ENCODE results near the gene ATP9A.

DNA sequence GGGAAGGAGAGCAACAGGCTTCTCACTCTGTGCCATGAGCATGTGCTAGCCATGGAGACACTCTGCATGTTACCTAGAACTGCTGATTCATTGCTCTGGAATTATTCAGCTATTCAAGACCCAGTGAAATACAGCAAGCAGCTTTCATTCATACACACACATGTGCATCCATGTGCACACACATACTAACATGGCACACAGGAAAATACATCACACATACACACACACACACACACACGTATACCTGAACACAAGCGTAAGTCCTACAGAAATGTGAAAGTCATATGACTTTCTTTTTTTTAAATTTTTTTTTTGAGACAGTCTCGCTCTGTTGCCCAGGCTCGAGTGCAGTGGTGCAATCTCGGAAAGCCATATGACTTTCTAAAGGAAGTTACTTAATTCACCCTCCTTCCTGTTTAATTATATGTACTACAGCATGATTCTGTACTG lies 117.5 kb downstream of the ATP9A start:
- TF ChIP-seq, protein P1, sequence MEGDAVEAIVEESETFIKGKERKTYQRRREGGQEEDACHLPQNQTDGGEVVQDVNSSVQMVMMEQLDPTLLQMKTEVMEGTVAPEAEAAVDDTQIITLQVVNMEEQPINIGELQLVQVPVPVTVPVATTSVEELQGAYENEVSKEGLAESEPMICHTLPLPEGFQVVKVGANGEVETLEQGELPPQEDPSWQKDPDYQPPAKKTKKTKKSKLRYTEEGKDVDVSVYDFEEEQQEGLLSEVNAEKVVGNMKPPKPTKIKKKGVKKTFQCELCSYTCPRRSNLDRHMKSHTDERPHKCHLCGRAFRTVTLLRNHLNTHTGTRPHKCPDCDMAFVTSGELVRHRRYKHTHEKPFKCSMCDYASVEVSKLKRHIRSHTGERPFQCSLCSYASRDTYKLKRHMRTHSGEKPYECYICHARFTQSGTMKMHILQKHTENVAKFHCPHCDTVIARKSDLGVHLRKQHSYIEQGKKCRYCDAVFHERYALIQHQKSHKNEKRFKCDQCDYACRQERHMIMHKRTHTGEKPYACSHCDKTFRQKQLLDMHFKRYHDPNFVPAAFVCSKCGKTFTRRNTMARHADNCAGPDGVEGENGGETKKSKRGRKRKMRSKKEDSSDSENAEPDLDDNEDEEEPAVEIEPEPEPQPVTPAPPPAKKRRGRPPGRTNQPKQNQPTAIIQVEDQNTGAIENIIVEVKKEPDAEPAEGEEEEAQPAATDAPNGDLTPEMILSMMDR (IDR thresholded peaks at IDR 0.05): no peak
- TF ChIP-seq POLR2A (IDR thresholded peaks at IDR 0.05): no peak
